ENCODE results near the gene PDGFRA. TPM values are rescaled to one million over a fixed set of nuclear protein-coding genes. Genes with fewer than 3 reads are reported as not detected.
"Not testable (repeated sequence)": the region's sequence is repeated elsewhere in the genome, so short reads cannot be mapped to it uniquely, and the experiment has no call there.

Gene PDGFRA
- total and polyA plus RNA-seq, 8 donors = 8.2 to 371 (median 52.4) TPM

DNA sequence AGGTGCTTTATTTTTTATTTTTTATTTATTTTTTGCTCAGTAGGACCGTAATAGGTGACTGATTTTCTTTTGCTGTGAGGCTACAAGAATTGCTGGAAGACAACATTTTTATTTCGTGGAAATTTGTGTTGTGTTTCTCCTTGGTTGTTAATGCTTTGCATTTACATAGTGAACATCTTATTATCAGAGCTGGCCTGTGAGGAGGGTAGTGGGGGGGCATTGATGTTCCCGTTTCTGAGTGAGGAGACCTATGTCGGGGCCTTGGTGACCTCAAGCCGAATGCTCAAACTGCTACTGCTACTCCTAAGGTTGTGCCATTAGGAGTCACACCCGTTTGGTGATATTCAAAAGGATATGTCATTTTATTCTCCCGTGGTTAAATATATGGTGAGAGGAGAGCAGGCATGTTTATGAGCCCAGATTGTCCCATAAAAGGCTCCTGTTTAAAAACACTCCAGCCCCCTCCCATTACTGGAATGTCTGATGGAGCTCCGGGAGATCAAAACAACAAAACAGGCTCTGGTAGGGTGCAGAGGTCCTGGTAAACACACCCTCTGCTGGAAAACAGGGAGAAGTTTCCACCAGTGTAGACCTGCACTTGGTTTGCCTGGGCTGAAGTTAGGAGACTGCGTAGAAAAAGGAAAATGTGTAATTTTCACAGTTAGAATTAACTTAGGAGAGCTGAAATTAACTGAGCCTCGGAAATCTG is 5.6 kb downstream of the PDGFRA start:
- DNase-seq = peak in 1 of 2 donors; percentile 21
- peak overlapping the region; percentile 50 to 66 (median 53) for H3K4me3 ChIP-seq
- H3K4me1 ChIP-seq = peaks cover 43 to 53% (median 49%) of the 10 kb centered on the region in 4 donors
- WGBS, 5 donors = 19 to 23% (median 21%) methylated on average over 10 of the region's 10 CpGs
- no peaks in the 10 kb centered on the region for H3K36me3 ChIP-seq
- H3K27me3 ChIP-seq = peaks cover 19 to 64% (median 42%) of the 10 kb centered on the region in 3 donors
- intact Hi-C loops (cut with DNase I; ENCODE audit: low total_unique reads) = loop anchor here (5.0 kb wide), 1 partner anchor 1037 kb away; no protein-coding TSS in a partner anchor
- H3K27ac ChIP-seq = peak overlapping the region in 2 of 5 donors; percentile 68 to 80
- TF ChIP-seq, protein P1, sequence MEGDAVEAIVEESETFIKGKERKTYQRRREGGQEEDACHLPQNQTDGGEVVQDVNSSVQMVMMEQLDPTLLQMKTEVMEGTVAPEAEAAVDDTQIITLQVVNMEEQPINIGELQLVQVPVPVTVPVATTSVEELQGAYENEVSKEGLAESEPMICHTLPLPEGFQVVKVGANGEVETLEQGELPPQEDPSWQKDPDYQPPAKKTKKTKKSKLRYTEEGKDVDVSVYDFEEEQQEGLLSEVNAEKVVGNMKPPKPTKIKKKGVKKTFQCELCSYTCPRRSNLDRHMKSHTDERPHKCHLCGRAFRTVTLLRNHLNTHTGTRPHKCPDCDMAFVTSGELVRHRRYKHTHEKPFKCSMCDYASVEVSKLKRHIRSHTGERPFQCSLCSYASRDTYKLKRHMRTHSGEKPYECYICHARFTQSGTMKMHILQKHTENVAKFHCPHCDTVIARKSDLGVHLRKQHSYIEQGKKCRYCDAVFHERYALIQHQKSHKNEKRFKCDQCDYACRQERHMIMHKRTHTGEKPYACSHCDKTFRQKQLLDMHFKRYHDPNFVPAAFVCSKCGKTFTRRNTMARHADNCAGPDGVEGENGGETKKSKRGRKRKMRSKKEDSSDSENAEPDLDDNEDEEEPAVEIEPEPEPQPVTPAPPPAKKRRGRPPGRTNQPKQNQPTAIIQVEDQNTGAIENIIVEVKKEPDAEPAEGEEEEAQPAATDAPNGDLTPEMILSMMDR (IDR thresholded peaks at IDR 0.05) = peak in 1 of 7 experiments; percentile 4
- TF ChIP-seq EP300 (IDR thresholded peaks at IDR 0.05) = no peak
- H3K9me3 ChIP-seq = no peaks in the 10 kb centered on the region

DNA sequence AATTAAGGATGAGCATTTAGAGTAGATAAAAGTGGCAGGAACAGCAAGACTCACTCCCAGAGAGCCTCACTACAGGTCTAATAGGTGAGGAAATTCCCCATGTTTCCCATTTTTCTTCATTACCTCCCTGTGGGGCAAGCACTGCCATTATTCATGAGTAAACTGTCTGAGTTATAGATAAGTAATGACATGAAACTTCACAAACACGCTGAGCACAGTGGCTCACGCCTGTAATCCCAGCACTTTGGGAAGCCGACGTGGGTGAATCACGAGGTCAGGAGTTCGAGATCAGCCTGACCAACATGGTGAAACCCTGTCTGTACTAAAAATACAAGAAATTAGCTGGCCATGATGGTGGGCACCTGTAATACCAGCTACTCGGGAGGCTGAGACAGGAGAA is 7.2 kb downstream of the PDGFRA start:
- not testable (repeated sequence) for H3K9me3 ChIP-seq, H3K36me3 ChIP-seq, DNase-seq
- Histone ChIP-seq H3K4me1 (peaks cover 27 to 36% (median 33%) of the 10 kb centered on the region in 4 donors), H3K4me3 (peak overlapping the region in 1 of 4 donors; percentile 66), H3K27ac (peak overlapping the region in 1 of 5 donors; percentile 4), H3K27me3 (peaks cover 12 to 48% (median 25%) of the 10 kb centered on the region in 3 donors)
- 76 to 91% (median 87%) methylated on average over 7 of the region's 7 CpGs for whole genome bisulfite sequencing, 5 donors
- intact Hi-C loops (cut with DNase I; ENCODE audit: low total_unique reads) = loop anchor here (5.0 kb wide), 1 partner anchor 1039 kb away; no protein-coding TSS in a partner anchor

DNA sequence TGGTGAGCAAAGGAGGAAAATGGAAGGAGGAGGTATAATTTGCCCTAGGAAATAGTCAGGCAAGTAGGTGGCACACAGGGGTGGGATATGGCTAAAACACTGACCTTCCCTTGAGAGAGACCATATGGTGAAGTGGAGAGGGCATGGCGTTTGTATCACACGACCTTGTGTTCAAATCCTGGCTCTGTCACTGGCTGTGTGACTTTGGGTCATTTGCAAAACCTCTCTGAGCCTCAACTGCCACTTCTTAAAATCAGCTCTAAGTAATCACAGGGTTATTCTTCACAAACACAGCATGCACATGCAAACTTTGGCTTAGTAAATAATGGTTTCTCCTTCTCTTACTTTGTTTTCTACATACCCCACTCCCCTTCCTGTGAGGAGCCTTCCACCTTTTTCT is 8.7 kb downstream of the PDGFRA start:
- Histone ChIP-seq H3K27me3 (peaks cover 0 to 33% (median 10%) of the 10 kb centered on the region in 3 donors), H3K4me1 (peaks cover 13 to 22% (median 18%) of the 10 kb centered on the region in 4 donors), H3K4me3 (peak overlapping the region in 1 of 4 donors; percentile 66), H3K36me3 (no peaks in the 10 kb centered on the region), H3K9me3 (peaks cover 0 to 10% (median 0%) of the 10 kb centered on the region in 4 donors), H3K27ac (no peak overlapping the region)
- intact Hi-C loops (cut with DNase I; ENCODE audit: low total_unique reads) = loop anchor here (5.0 kb wide), 1 partner anchor 1040 kb away; no protein-coding TSS in a partner anchor
- no peak for TF ChIP-seq POLR2A (IDR thresholded peaks at IDR 0.05)
- TF ChIP-seq, protein P1 (IDR thresholded peaks at IDR 0.05) = no peak
- no peak for TF ChIP-seq EP300 (IDR thresholded peaks at IDR 0.05)
- no peak for TF ChIP-seq POLR2AphosphoS5 (IDR thresholded peaks at IDR 0.05)
- DNase-seq = no peak
- WGBS, 5 donors = 74 to 83% (median 81%) methylated on average over 2 of the region's 2 CpGs

DNA sequence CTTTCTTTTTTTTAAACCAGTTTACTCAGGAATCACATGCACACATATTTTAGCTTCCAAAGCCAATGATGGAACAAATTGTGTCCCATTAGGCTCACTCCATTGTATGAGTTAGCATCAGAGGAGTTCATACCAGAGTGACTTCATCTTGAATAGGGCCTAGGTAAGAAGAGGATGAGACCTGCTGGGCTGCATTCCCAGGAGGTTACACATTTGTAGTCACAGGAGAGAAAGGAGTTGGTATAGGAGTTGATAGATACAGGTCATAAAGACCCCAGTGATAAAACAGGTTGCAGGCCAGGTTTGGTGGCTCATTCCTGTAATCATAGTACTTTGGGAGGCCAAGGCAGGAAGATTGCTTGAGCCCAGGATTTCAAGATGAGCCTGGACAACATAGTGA is 9.3 kb downstream of the PDGFRA start:
- peaks cover 0 to 27% (median 6%) of the 10 kb centered on the region in 3 donors for H3K27me3 ChIP-seq
- intact Hi-C loops (cut with DNase I; ENCODE audit: low total_unique reads) = loop anchor here (5.0 kb wide), 1 partner anchor 1041 kb away; no protein-coding TSS in a partner anchor
- peaks cover 7 to 16% (median 12%) of the 10 kb centered on the region in 4 donors for H3K4me1 ChIP-seq
- H3K36me3 ChIP-seq = no peaks in the 10 kb centered on the region
- peak overlapping the region in 1 of 4 donors; percentile 13 for H3K4me3 ChIP-seq
- DNase-seq = no peak
- peaks cover 0 to 10% (median under 1%) of the 10 kb centered on the region in 4 donors for H3K9me3 ChIP-seq
- no peak for TF ChIP-seq POLR2AphosphoS5 (IDR thresholded peaks at IDR 0.05)
- no peak for TF ChIP-seq POLR2A (IDR thresholded peaks at IDR 0.05)
- TF ChIP-seq, protein P1 (IDR thresholded peaks at IDR 0.05) = no peak
- no peak for TF ChIP-seq EP300 (IDR thresholded peaks at IDR 0.05)
- H3K27ac ChIP-seq = no peak overlapping the region

DNA sequence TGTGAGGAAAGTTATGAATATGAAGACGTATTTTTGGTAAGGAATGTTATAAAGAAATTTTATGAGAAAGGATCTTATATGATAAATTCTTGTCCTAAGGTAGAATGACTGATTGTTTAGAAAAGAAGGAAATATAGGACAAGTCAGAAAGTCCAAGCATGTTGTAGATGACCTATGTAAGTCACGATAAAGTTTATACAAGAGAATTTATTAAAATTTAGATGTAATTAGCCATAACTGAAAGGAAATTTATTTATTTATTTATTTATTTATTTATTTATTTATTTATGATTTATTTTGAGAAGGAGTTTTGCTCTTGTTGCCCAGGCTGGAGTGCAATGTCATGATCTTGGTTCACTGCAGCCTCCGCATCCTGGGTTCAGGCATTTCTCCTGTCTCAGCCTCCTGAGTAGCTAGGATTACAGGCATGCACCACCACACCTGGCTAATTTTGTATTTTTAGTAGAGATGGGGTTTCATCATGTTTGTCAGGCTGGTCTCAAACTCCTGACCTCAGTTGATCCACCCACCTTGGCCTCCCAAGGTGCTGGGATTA is 12.3 kb downstream of the PDGFRA start:
- Histone ChIP-seq H3K9me3 (peaks cover 0 to 10% (median 5%) of the 10 kb centered on the region in 4 donors), H3K27me3 (peaks cover 0 to 13% (median 0%) of the 10 kb centered on the region in 3 donors)
- 80 to 95% (median 93%) methylated on average over 3 of the region's 3 CpGs for WGBS, 5 donors
- H3K4me3 ChIP-seq; intact Hi-C loops (cut with DNase I; ENCODE audit: low total_unique reads); H3K27ac ChIP-seq; DNase-seq; H3K4me1 ChIP-seq; H3K36me3 ChIP-seq: not testable (repeated sequence)

DNA sequence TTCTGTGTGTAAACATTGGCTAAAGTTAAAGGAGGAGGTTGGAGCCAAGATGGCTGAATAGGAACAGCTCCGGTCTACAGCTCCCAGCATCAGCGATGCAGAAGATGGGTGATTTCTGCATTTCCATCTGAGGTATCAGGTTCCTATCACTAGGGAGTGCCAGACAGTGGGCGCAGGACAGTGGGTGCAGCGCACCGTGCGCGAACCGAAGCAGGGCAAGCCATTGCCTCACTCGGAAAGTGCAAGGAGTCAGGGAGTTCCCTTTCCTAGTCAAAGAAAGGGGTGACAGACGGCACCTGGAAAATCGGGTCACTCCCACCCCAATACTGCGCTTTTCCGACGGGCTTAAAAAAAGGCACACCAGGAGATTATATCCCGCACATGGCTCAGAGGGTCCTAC is 14.4 kb downstream of the PDGFRA start:
- H3K27me3 ChIP-seq; intact Hi-C loops (cut with DNase I; ENCODE audit: low total_unique reads); H3K4me1 ChIP-seq; H3K4me3 ChIP-seq; H3K27ac ChIP-seq; H3K36me3 ChIP-seq; DNase-seq: not testable (repeated sequence)
- H3K9me3 ChIP-seq = peaks cover 0 to 13% (median 5%) of the 10 kb centered on the region in 4 donors
- 92 to 98% (median 96%) methylated on average over 15 of the region's 15 CpGs for whole genome bisulfite sequencing, 5 donors

DNA sequence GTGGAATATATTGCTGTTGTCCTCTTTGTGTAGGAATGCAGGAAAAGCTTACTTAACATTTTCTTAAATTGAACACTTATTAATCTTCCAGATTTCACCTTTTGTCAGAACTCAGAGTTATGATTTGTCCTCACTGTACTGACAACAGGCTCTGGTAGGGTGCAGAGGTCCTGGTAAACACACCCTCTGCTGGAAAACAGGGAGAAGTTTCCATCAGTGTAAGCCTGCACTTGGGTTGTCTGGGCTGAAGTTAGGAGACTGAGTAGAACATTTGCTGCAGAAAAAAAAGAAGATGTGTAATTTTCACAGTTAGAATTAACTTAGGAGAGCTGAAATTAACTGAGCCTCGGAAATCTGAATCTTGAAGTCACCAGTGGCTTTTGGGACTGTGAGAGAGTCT is 23.2 kb downstream of the PDGFRA start:
- H3K27me3 ChIP-seq; intact Hi-C loops (cut with DNase I; ENCODE audit: low total_unique reads); H3K27ac ChIP-seq; H3K36me3 ChIP-seq; DNase-seq; H3K4me1 ChIP-seq; H3K4me3 ChIP-seq: not testable (repeated sequence)
- WGBS, 5 donors = 69 to 78% (median 76%) methylated on average over 1 of the region's 1 CpG
- H3K9me3 ChIP-seq = peaks cover 0 to 13% (median 6%) of the 10 kb centered on the region in 4 donors

Data from stomach (tissue), 9 donors.